GM10847 (cell line): ENCODE results near the gene SHISA5.
A peak's percentile ranks its signal among the peaks of the same experiment; 100 is the strongest.

ENCODE experiments used
- POLR2A ChIP-seq: IDR thresholded peaks from 2 replicates; pipeline ENCODE4 v1.6.1; 2011; ENCODE audit not compliant: insufficient read length; ENCODE audit errors: extremely low read depth

The SHISA5 gene

GRCh38 chr3:48445277-48445882 is 58.6 kb downstream of the SHISA5 start:
- no peak for TF ChIP-seq POLR2A

- no peak for TF ChIP-seq POLR2A
These were observed 62.0 kb downstream of the SHISA5 start for GRCh38 chr3:48441940-48442339.

- TF ChIP-seq POLR2A = no peak
These were observed 63.4 kb downstream of the SHISA5 start for GRCh38 chr3:48440590-48440958.

- peak; percentile 85 for TF ChIP-seq POLR2A
These were observed 64.0 kb downstream of the SHISA5 start, which contains the start of the genes CCDC51 and TMA7 for GRCh38 chr3:48439820-48440589. CCDC51 (minus strand) TSS chr3:48440119; CDS start chr3:48435128, 4,991 bp downstream. TMA7 (plus strand) TSS chr3:48440257; CDS start chr3:48440297, 40 bp downstream.

- no peak for TF ChIP-seq POLR2A
These were observed 66.2 kb downstream of the SHISA5 start for GRCh38 chr3:48437812-48438211.

- no peak for TF ChIP-seq POLR2A
These were observed 67.1 kb downstream of the SHISA5 start for GRCh38 chr3:48436855-48437254.

GRCh38 chr3:48436477-48436787 is 67.5 kb downstream of the SHISA5 start:
- TF ChIP-seq POLR2A = no peak

- no peak for TF ChIP-seq POLR2A
These were observed 68.0 kb downstream of the SHISA5 start for GRCh38 chr3:48435774-48436476.

GRCh38 chr3:48435223-48435595 is 68.8 kb downstream of the SHISA5 start:
- TF ChIP-seq POLR2A = no peak

- no peak for TF ChIP-seq POLR2A
These were observed 69.3 kb downstream of the SHISA5 start for GRCh38 chr3:48434591-48435222.

- no peak for TF ChIP-seq POLR2A
These were observed 70.4 kb downstream of the SHISA5 start for GRCh38 chr3:48433472-48434118.

GRCh38 chr3:48432411-48433371 is 71.3 kb downstream of the SHISA5 start:
- TF ChIP-seq POLR2A = no peak

GRCh38 chr3:48431224-48432029 is 72.5 kb downstream of the SHISA5 start:
- TF ChIP-seq POLR2A = no peak
